RWPE2 (cell line): ENCODE measurements around the gene IRF9.

Experiments used
- ATAC-seq: fragments of 200-7000 bp; cut with Tn5 transposase; 3 replicates; pipeline ENCODE4 v1.9.1; 2021; ENCODE audit warnings: low read depth
- DNase-seq: peaks from one replicate; pipeline ENCODE4 v3.0.0-alpha.2; 2020; ENCODE audit warnings: low spot score
- H3K27ac ChIP-seq: fragments of 450-650 bp; 2 replicates; pipeline ENCODE4 v1.5.1; 2017; ENCODE audit warnings: mild to moderate bottlenecking; ENCODE audit not compliant: poor library complexity, severe bottlenecking
- H3K27me3 ChIP-seq: fragments of 250-450 bp; sonication (Bioruptor Pico); 2 replicates; pipeline ENCODE4 v1.5.1; 2021; ENCODE audit warnings: mild to moderate bottlenecking, moderate library complexity; ENCODE audit not compliant: insufficient read depth, poor library complexity, severe bottlenecking
- H3K36me3 ChIP-seq: fragments of 250-450 bp; sonication (Bioruptor Pico); 2 replicates; pipeline ENCODE4 v1.5.1; 2020; ENCODE audit warnings: low read depth, mild to moderate bottlenecking, moderate library complexity
- H3K4me1 ChIP-seq: fragments of 250-450 bp; sonication (Bioruptor Pico); 2 replicates; pipeline ENCODE4 v1.5.1; 2021; ENCODE audit warnings: mild to moderate bottlenecking, moderate library complexity; ENCODE audit not compliant: insufficient read depth, poor library complexity, severe bottlenecking
- H3K4me3 ChIP-seq: fragments of 250-450 bp; sonication (Bioruptor Pico); 2 replicates; pipeline ENCODE4 v1.5.1; 2021; ENCODE audit warnings: mild to moderate bottlenecking, moderate library complexity; ENCODE audit not compliant: severe bottlenecking
- H3K9me3 ChIP-seq: fragments of 250-450 bp; sonication (Bioruptor Pico); 2 replicates; pipeline ENCODE4 v1.5.1; 2021; ENCODE audit warnings: mild to moderate bottlenecking, moderate library complexity; ENCODE audit not compliant: severe bottlenecking
- TF ChIP-seq, protein P1 (sequence below): fragments of 450-650 bp; IDR thresholded peaks from one replicate; pipeline ENCODE4 v1.5.1; 2017; ENCODE audit warnings: mild to moderate bottlenecking, moderate library complexity; ENCODE audit not compliant: poor library complexity, severe bottlenecking

IRF9 gene

DNA sequence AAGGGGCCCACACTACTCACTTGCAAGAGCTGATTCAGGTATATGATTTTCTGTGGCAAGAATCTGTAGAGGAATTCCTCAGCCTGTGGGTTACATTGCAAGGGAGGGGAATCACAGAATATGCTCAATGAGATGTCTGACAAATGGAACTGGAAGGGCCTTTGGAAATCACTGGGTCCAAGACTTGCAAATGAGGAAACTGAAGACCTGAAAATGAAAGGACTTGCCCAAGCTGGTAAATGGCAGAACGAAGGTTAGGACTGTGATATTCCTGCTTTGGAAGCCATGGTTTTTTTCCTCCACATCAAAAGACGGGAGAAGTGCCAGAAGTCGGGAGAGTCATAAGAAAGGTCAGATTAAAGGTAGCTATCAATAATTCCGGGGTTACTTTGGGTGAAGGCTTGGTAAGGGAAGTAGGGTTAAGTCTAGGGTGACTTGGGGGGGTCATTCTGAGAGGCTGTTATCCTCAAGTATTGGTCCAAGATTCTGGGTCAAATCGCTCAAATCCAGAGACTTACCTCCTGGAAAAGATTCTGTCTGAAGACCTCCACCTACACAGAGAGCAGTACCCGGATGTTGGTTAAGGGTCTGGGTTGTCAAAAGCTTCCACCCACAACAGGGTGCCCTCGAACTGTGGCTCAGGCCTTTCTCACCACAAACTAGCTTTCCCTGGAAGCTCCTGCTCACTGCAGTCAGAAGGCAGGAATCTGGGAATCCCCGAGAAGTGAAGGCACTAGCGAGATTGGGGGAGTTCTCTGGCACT, 15.2 kb upstream of the IRF9 start:
- ATAC-seq (peak; percentile 0; the same call in 1 of the 3 replicates), DNase-seq (no peak)
- Histone ChIP-seq H3K36me3 (peaks cover 45% of the 10 kb centered on the region), H3K9me3 (no peaks in the 10 kb centered on the region), H3K27me3 (no peaks in the 10 kb centered on the region), H3K27ac (peak overlapping the region; percentile 81), H3K4me3 (peak overlapping the region; percentile 75), H3K4me1 (peaks cover 10% of the 10 kb centered on the region)
- TF ChIP-seq, protein P1, sequence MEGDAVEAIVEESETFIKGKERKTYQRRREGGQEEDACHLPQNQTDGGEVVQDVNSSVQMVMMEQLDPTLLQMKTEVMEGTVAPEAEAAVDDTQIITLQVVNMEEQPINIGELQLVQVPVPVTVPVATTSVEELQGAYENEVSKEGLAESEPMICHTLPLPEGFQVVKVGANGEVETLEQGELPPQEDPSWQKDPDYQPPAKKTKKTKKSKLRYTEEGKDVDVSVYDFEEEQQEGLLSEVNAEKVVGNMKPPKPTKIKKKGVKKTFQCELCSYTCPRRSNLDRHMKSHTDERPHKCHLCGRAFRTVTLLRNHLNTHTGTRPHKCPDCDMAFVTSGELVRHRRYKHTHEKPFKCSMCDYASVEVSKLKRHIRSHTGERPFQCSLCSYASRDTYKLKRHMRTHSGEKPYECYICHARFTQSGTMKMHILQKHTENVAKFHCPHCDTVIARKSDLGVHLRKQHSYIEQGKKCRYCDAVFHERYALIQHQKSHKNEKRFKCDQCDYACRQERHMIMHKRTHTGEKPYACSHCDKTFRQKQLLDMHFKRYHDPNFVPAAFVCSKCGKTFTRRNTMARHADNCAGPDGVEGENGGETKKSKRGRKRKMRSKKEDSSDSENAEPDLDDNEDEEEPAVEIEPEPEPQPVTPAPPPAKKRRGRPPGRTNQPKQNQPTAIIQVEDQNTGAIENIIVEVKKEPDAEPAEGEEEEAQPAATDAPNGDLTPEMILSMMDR: no peak

DNA sequence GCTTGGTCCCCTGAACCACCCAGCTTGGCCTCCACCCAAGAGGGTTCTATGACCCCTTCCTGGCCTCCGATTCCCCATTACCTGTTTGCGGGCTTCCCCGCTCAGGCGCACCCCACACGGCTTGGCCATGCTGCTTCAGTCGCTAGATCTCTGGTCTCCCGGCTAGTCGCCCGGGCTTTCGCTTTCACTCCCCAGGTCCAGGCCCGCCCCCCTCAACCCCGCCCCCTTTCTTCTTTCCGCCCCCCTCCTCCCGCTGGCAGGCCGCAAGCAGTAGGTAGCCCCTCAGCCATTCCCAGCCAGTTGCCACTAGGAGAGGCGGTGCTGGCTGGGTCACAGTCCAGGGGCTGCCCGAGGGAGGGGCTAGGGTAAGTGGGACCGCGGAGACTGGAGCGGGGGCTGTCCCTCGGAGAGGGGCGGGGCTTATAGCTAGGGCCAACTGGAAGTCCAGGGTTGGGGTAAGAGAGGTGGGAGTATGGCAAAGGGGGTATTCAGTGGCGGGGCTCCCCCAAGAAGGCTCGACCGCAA, 14.6 kb upstream of the IRF9 start, which contains the start of gene PSME2:
Gene PSME2 (minus strand): TSS at position 158 of the 525 bp plus-strand sequence. CDS start 29 bp downstream, at position 129.
- peak within 1 kb of the TSS; percentile 75 for H3K4me3 ChIP-seq
- peak; percentile 78 for ATAC-seq
- H3K9me3 ChIP-seq: no peaks in the 10 kb centered on the region
- H3K27ac ChIP-seq: peak within 1 kb of the TSS; percentile 81
- H3K36me3 ChIP-seq: peaks cover 52% of the 10 kb centered on the region
- DNase-seq: peak; percentile 100
- H3K27me3 ChIP-seq: no peaks in the 10 kb centered on the region
- H3K4me1 ChIP-seq: peaks cover 10% of the 10 kb centered on the region
- TF ChIP-seq, protein P1: no peak

DNA sequence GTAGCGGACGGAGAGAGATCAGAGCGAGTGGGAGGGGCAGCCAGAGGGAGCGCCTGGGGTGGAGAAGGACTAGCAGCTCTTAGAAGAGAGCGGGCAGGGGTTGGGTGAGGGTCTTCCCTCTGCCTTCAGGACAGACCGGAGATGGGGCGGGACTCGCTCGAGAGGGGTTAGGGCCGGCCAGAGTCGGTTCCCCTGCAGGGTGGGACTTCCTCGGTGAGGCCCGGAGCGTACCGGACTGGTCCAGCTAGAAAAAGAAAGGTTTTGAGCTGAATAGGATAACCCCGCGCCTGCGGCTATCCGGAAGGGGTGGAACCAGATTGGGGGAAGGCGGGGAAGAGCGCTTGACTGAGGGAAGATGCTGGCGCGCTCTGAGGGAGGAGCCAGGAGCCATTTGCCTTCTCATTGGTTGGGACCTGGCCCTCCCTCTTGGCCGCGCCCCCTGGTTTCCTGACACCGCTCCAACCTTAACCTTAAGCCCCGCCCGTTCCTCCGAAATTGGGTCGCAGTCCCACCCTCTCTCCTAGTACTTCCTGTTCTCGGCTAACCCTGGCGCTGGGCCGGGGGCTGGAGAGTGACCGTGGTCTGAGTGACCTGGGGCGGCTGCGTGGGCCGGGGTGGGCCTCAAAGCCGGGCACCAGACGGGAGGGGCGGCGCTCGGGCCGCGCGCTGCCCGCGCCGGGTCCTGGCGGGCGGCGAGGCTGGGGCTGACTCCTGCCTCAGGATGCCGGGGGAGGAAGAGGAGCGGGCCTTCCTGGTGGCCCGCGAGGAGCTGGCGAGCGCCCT, 13.9 kb upstream of the IRF9 start, which contains the start of gene RNF31:
Gene RNF31 (plus strand): TSS at position 521 of the 783 bp plus-strand sequence. CDS start 201 bp downstream, at position 722.
- peak within 1 kb of the TSS; percentile 75 for H3K4me3 ChIP-seq
- H3K9me3 ChIP-seq: no peaks in the 10 kb centered on the region
- peak; percentile 100 for DNase-seq
- H3K36me3 ChIP-seq: peaks cover 58% of the 10 kb centered on the region
- H3K27ac ChIP-seq: peak within 1 kb of the TSS; percentile 81
- TF ChIP-seq, protein P1: no peak
- peak; percentile 85 for ATAC-seq
- peaks cover 8% of the 10 kb centered on the region for H3K4me1 ChIP-seq
- H3K27me3 ChIP-seq: no peaks in the 10 kb centered on the region

DNA sequence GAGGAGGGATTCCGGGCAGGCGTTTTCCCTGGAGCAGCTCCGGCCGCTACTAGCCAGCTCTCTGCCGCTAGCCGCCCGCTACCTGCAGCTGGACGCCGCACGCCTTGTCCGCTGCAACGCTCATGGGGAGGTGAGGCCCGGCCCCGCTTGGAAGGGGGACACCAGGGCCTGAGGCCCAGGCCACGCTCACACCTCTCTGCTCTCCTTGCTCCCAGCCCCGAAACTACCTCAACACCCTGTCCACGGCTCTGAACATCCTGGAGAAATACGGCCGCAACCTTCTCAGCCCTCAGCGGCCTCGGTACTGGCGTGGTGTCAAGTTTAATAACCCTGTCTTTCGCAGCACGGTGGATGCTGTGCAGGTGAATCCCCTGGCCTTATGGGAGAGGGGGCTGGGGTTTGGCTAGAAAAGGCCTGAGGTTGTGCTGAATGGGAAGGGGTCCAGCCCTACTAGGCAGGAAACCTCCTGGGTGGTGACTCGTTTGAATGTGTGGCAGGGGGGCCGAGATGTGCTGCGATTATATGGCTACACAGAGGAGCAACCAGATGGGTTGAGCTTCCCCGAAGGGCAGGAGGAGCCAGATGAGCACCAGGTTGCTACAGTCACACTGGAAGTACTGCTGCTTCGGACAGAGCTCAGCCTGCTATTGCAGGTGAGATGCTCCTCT, 13.2 kb upstream of the IRF9 start:
- Histone ChIP-seq H3K4me1 (peaks cover 7% of the 10 kb centered on the region), H3K9me3 (no peaks in the 10 kb centered on the region), H3K4me3 (peak overlapping the region; percentile 75), H3K36me3 (peaks cover 59% of the 10 kb centered on the region), H3K27ac (peak overlapping the region; percentile 81), H3K27me3 (no peaks in the 10 kb centered on the region)
- ATAC-seq (no peak), DNase-seq (no peak)
- TF ChIP-seq, protein P1: no peak
